HEK293 (cell line): Measurements from ENCODE around the gene FTO.
A peak's percentile ranks its signal among the peaks of the same experiment; 100 is the strongest.

Experiments used
- ATF2 ChIP-seq: fragments of 450-650 bp; formaldehyde crosslinking; IDR thresholded peaks from 2 replicates; pipeline ENCODE4 v1.5.1; 2016; ENCODE audit warnings: missing biosample characterization, missing genetic modification characterization, low read depth
- FEZF1 ChIP-seq: fragments of 450-650 bp; formaldehyde crosslinking; IDR thresholded peaks from 2 replicates; pipeline ENCODE4 v1.5.1; 2016; ENCODE audit warnings: missing biosample characterization, missing genetic modification characterization
- IKZF3 ChIP-seq: fragments of 450-650 bp; IDR thresholded peaks from 2 replicates; pipeline ENCODE4 v1.5.0; 2018; ENCODE audit warnings: missing biosample characterization, mild to moderate bottlenecking, missing genetic modification characterization, moderate library complexity
- MYNN ChIP-seq: fragments of 450-650 bp; formaldehyde crosslinking; IDR thresholded peaks from 2 replicates; pipeline ENCODE4 v1.5.1; 2016; ENCODE audit warnings: missing biosample characterization, missing genetic modification characterization, borderline replicate concordance
- PRDM6 ChIP-seq: fragments of 450-650 bp; formaldehyde crosslinking; IDR thresholded peaks from 2 replicates; pipeline ENCODE4 v1.5.1; 2017; ENCODE audit warnings: missing biosample characterization, missing genetic modification characterization
- REST ChIP-seq: fragments of 450-650 bp; formaldehyde crosslinking; IDR thresholded peaks from 2 replicates; pipeline ENCODE4 v1.5.1; 2016; ENCODE audit warnings: missing biosample characterization, missing genetic modification characterization
- TRIM28 ChIP-seq: IDR thresholded peaks from 2 replicates; pipeline ENCODE4 v1.6.1; 2011; ENCODE audit warnings: low read length, control low read depth, borderline replicate concordance
- WT1 ChIP-seq: fragments of 450-650 bp; formaldehyde crosslinking; IDR thresholded peaks from 2 replicates; pipeline ENCODE4 v1.5.1; 2016; ENCODE audit warnings: missing biosample characterization, missing genetic modification characterization
- ZBTB11 ChIP-seq: fragments of 450-650 bp; formaldehyde crosslinking; conservative IDR thresholded peaks from 2 replicates; pipeline ENCODE4 v1.5.1; 2016; ENCODE audit warnings: low read depth, missing biosample characterization, missing genetic modification characterization
- ZBTB17 ChIP-seq: fragments of 450-650 bp; formaldehyde crosslinking; IDR thresholded peaks from 2 replicates; pipeline ENCODE4 v1.5.1; 2016; ENCODE audit warnings: missing biosample characterization, missing genetic modification characterization
- ZBTB8A ChIP-seq: fragments of 450-650 bp; formaldehyde crosslinking; IDR thresholded peaks from 2 replicates; pipeline ENCODE4 v1.5.1; 2016; ENCODE audit warnings: missing biosample characterization, missing genetic modification characterization
- ZFP3 ChIP-seq: fragments of 450-650 bp; formaldehyde crosslinking; IDR thresholded peaks from 2 replicates; pipeline ENCODE4 v1.5.1; 2016; ENCODE audit warnings: low read depth, missing biosample characterization, missing genetic modification characterization
- ZFP69B ChIP-seq: fragments of 450-650 bp; formaldehyde crosslinking; IDR thresholded peaks from 2 replicates; pipeline ENCODE4 v1.5.1; 2016; ENCODE audit warnings: missing biosample characterization, missing genetic modification characterization
- ZNF175 ChIP-seq: fragments of 450-650 bp; formaldehyde crosslinking; IDR thresholded peaks from 2 replicates; pipeline ENCODE4 v1.5.1; 2016; ENCODE audit warnings: missing biosample characterization, missing genetic modification characterization
- ZNF596 ChIP-seq: fragments of 450-650 bp; IDR thresholded peaks from 2 replicates; pipeline ENCODE4 v1.5.0; 2018; ENCODE audit warnings: missing biosample characterization, mild to moderate bottlenecking, missing genetic modification characterization, moderate library complexity
- ZNF692 ChIP-seq: fragments of 450-650 bp; formaldehyde crosslinking; IDR thresholded peaks from 2 replicates; pipeline ENCODE4 v1.5.1; 2016; ENCODE audit warnings: missing biosample characterization, missing genetic modification characterization

The FTO gene

GRCh38 chr16:54059319-54059718 lies 355.4 kb downstream of the FTO start (continued):
- 0 out of 2 replicates have a peak, but pooled peaks have one; percentile 17 for TF ChIP-seq ZBTB11 (tag by site-specific recombination)
- peak; percentile 90 for TF ChIP-seq TRIM28
- TF ChIP-seq ZBTB8A (tag by site-specific recombination): peak; percentile 72
- TF ChIP-seq REST (tag by site-specific recombination): no peak
- peak; percentile 65 for TF ChIP-seq ZNF596 (tag by site-specific recombination)
- TF ChIP-seq ZNF692 (tag by site-specific recombination): peak; percentile 98
- 0 out of 2 replicates have a peak, but pooled peaks have one; percentile 27 for TF ChIP-seq MYNN (tag by site-specific recombination)
- peak; percentile 89 for TF ChIP-seq FEZF1 (tag by site-specific recombination)
- TF ChIP-seq ZBTB17 (tag by site-specific recombination): 0 out of 2 replicates have a peak, but pooled peaks have one; percentile 17
- peak; percentile 98 for TF ChIP-seq ZFP69B (tag by site-specific recombination)
- TF ChIP-seq ZFP3 (tag by site-specific recombination): peak; percentile 44; the same call in 1 of the 2 replicates
- peak; percentile 65 for TF ChIP-seq ATF2 (tag by site-specific recombination)
- no peak for TF ChIP-seq ZNF175
- TF ChIP-seq PRDM6 (tag by site-specific recombination): peak; percentile 81
- TF ChIP-seq IKZF3 (tag by site-specific recombination): peak; percentile 92
- 0 out of 2 replicates have a peak, but pooled peaks have one; percentile 15 for TF ChIP-seq WT1 (tag by site-specific recombination)
